ENCODE measurements around the gene CFAP77. TPM values are rescaled to one million over a fixed set of nuclear protein-coding genes. Genes with fewer than 3 reads are reported as not detected.

Gene CFAP77
- total and polyA plus RNA-seq, 12 donors = 0.53 to 4.3 (median 1.3) TPM

- intact Hi-C loops (cut with DNase I) = no loop called here
- ATAC-seq = peak in 2 of 8 donors; percentile 33 to 46
- Histone ChIP-seq H3K27me3 (no peaks in the 10 kb centered on the region), H3K9me3 (no peaks in the 10 kb centered on the region), H3K27ac (peak overlapping the region in 2 of 10 donors; percentile 15 to 62), H3K4me3 (no peak overlapping the region), H3K36me3 (peaks cover 0 to 87% (median 26%) of the 10 kb centered on the region in 9 donors), H3K4me1 (peaks cover 0 to 14% (median 0%) of the 10 kb centered on the region in 9 donors)
- WGBS, 2 donors = 92 to 94% methylated on average over 9 of the region's 9 CpGs
- TF ChIP-seq CTCF (IDR thresholded peaks at IDR 0.05) = no peak
- no peak for DNase-seq
Measured at GRCh38 chr9:132381966-132382541, 28.0 kb upstream of the CFAP77 start.

GRCh38 chr9:132383462-132383883 lies 26.5 kb upstream of the CFAP77 start:
- H3K9me3 ChIP-seq = no peaks in the 10 kb centered on the region
- peaks cover 0 to 100% (median 38%) of the 10 kb centered on the region in 9 donors for H3K36me3 ChIP-seq
- DNase-seq (no peak), ATAC-seq (no peak)
- 87 to 92% methylated on average over 10 of the region's 10 CpGs for WGBS, 2 donors
- no peak for TF ChIP-seq CTCF (IDR thresholded peaks at IDR 0.05)
- H3K4me1 ChIP-seq = peaks cover 0 to 14% (median 0%) of the 10 kb centered on the region in 9 donors
- intact Hi-C loops (cut with DNase I) = no loop called here
- no peak overlapping the region for H3K27ac ChIP-seq
- no peaks in the 10 kb centered on the region for H3K27me3 ChIP-seq
- H3K4me3 ChIP-seq = no peak overlapping the region

GRCh38 chr9:132384376-132384775 lies 25.6 kb upstream of the CFAP77 start:
- Histone ChIP-seq H3K27ac (no peak overlapping the region), H3K9me3 (no peaks in the 10 kb centered on the region), H3K27me3 (no peaks in the 10 kb centered on the region), H3K36me3 (peaks cover 0 to 100% (median 43%) of the 10 kb centered on the region in 9 donors), H3K4me3 (no peak overlapping the region), H3K4me1 (peaks cover 0 to 14% (median 0%) of the 10 kb centered on the region in 9 donors)
- ATAC-seq = no peak
- intact Hi-C loops (cut with DNase I) = no loop called here
- no peak for DNase-seq
- TF ChIP-seq CTCF (IDR thresholded peaks at IDR 0.05) = no peak
- 90 to 92% methylated on average over 8 of the region's 8 CpGs for WGBS, 2 donors

GRCh38 chr9:132387133-132387532 lies 22.9 kb upstream of the CFAP77 start:
- H3K27ac ChIP-seq = no peak overlapping the region
- H3K27me3 ChIP-seq = no peaks in the 10 kb centered on the region
- H3K9me3 ChIP-seq = no peaks in the 10 kb centered on the region
- no peak for DNase-seq
- intact Hi-C loops (cut with DNase I) = no loop called here
- WGBS, 2 donors = 94 to 96% methylated on average over 7 of the region's 7 CpGs
- no peak for ATAC-seq
- H3K4me1 ChIP-seq = peaks cover 0 to 8% (median 0%) of the 10 kb centered on the region in 9 donors
- H3K4me3 ChIP-seq = no peak overlapping the region
- peaks cover 0 to 100% (median 69%) of the 10 kb centered on the region in 9 donors for H3K36me3 ChIP-seq
- no peak for TF ChIP-seq CTCF (IDR thresholded peaks at IDR 0.05)

Measured in heart right ventricle (tissue), 16 donors.